ES-I3 (cell line): Measurements from ENCODE around the gene SLC7A10.

Experiments used
- H3K36me3 ChIP-seq: 2 replicates; pipeline ENCODE4 v1.6.1; 2013; ENCODE audit warnings: mild to moderate bottlenecking, low read length, control low read depth, moderate library complexity; ENCODE audit not compliant: insufficient read depth
- H3K4me1 ChIP-seq: 2 replicates; pipeline ENCODE4 v1.6.1; 2013; ENCODE audit warnings: mild to moderate bottlenecking, control low read depth, low read length; ENCODE audit not compliant: insufficient read depth
- H3K9ac ChIP-seq: 2 replicates; pipeline ENCODE4 v1.6.1; 2013; ENCODE audit warnings: low read depth, mild to moderate bottlenecking, low read length, moderate library complexity
- H3K9me3 ChIP-seq: 2 replicates; pipeline ENCODE4 v1.6.1; 2013; ENCODE audit warnings: mild to moderate bottlenecking, low read length, moderate library complexity; ENCODE audit not compliant: control insufficient read depth, insufficient read depth

Gene SLC7A10

GRCh38 chr19:33161201-33161600 is 64.4 kb downstream of the SLC7A10 start:
- Histone ChIP-seq H3K36me3 (no peaks in the 10 kb centered on the region; the same call in 1 of the 2 replicates), H3K9ac (no peak overlapping the region), H3K9me3 (no peaks in the 10 kb centered on the region), H3K4me1 (no peaks in the 10 kb centered on the region)

DNA sequence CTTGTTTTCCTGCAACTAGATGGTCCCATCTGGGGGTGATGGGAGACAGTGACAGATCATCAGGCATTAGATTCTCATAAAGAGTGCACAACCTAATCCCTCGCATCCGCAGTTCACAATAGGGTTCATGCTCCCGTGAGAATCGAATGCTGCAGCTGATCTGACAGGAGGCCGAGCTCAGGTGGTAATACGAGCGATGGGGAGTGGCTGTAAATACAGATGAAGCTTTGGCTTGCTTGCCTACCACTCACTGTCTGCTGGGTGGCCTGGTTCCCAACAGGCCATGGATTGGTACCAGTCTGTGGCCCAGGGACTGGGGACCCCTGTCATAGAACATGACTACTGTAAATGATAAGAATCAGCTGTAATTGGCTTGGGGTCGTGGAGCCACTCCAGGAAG is 65.8 kb downstream of the SLC7A10 start:
- Histone ChIP-seq H3K9me3 (no peaks in the 10 kb centered on the region), H3K4me1 (no peaks in the 10 kb centered on the region), H3K9ac (no peak overlapping the region), H3K36me3 (no peaks in the 10 kb centered on the region; the same call in 1 of the 2 replicates)

DNA sequence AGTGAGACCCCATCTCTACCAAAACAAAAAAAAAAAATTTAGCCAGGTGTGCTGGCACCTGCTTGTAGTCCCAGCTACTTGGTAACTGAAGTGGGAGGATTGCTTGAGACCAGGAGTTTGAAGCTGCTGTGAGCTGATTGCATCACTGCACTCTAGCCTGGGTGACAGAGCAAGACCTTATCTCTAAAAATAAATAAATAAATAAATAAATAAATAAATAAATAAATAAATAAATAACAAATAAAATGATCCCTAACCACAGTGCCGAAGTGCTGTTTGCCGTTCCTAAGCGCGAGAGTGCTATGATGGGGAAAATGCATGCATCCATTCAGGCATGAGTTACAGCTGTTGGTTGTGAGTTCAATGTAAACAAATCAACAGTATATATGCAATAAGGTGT is 66.5 kb downstream of the SLC7A10 start:
- H3K4me1 ChIP-seq: no peaks in the 10 kb centered on the region
- H3K9ac ChIP-seq: no peak overlapping the region
- H3K9me3 ChIP-seq: no peaks in the 10 kb centered on the region
- H3K36me3 ChIP-seq: no peaks in the 10 kb centered on the region; the same call in 1 of the 2 replicates
